ENCODE data around the gene PZP. TPM values are rescaled to one million over a fixed set of nuclear protein-coding genes. Genes with fewer than 3 reads are reported as not detected.
"Not testable (repeated sequence)": the region's sequence is repeated elsewhere in the genome, so short reads cannot be mapped to it uniquely, and the experiment has no call there.

The PZP gene
- total RNA-seq, 1 donor from 2014 or later: 0.07 TPM

DNA sequence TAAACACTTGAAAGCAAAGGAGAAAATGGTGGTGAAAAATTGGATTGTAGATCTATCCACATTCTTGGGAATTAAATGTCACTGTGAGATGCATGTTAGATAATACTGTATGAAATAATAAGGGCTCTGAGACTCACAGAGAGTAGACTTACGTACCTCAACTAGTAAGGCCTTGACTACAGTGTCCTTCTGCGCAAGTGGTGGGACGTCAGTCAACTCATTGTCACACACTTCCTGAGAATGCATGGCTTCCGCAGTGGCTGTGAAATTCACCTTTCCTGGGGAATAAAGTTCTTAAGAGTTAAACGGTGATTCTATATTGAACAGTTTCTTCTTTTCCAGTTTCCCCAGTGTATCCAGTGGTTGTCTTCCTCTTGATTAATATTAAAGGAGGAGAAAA, 32.6 kb upstream of the PZP start:
- Mint-ChIP-seq H3K27ac (no peak overlapping the region), H3K4me3 (no peak overlapping the region), H3K27me3 (peaks cover 36% of the 10 kb centered on the region), H3K36me3 (no peaks in the 10 kb centered on the region), H3K4me1 (ENCODE audit: unreplicated experiment) (no peaks in the 10 kb centered on the region), H3K9me3 (no peaks in the 10 kb centered on the region)
- no peak for DNase-seq (ENCODE audit: extremely low spot score, unreplicated experiment)
- TF ChIP-seq, protein P1, sequence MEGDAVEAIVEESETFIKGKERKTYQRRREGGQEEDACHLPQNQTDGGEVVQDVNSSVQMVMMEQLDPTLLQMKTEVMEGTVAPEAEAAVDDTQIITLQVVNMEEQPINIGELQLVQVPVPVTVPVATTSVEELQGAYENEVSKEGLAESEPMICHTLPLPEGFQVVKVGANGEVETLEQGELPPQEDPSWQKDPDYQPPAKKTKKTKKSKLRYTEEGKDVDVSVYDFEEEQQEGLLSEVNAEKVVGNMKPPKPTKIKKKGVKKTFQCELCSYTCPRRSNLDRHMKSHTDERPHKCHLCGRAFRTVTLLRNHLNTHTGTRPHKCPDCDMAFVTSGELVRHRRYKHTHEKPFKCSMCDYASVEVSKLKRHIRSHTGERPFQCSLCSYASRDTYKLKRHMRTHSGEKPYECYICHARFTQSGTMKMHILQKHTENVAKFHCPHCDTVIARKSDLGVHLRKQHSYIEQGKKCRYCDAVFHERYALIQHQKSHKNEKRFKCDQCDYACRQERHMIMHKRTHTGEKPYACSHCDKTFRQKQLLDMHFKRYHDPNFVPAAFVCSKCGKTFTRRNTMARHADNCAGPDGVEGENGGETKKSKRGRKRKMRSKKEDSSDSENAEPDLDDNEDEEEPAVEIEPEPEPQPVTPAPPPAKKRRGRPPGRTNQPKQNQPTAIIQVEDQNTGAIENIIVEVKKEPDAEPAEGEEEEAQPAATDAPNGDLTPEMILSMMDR (conservative IDR thresholded peaks at IDR 0.05): no peak

DNA sequence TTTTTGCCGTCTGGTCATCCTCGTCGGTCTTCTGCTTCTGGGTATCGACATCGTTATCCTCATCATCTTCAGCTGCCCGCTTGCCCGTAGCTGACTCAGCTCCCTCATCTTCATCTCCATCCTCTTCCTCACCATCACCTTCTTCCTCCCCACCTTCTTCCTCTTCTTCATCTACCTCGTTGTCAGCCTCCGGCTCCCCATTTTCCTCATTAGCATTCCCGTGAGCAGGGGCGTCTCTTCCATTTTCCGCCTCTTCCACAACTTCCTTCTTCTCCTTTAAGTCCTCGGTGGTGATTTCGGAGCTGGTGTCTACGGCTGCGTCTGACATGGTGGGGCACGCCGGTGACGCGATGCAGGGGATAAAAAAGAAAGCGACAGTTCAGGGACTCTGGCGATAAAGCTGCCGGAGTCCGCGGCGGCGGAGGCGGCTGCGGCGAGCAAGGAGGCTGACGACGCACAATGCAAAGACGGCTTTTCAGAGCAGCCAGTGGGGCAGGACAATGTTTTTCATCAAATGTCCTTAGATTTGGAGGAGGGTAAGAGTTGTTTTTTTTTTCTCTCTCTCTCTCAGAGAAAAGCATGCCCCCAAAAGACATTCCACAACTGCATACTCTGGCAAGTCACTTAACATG, 31.9 kb upstream of the PZP start:
- H3K9me3 Mint-ChIP-seq; H3K27ac Mint-ChIP-seq; H3K36me3 Mint-ChIP-seq; DNase-seq (ENCODE audit: extremely low spot score, unreplicated experiment); H3K4me1 Mint-ChIP-seq (ENCODE audit: unreplicated experiment): not testable (repeated sequence)
- peaks cover 40% of the 10 kb centered on the region for H3K27me3 Mint-ChIP-seq
- H3K4me3 Mint-ChIP-seq: peak overlapping the region; percentile 32

DNA sequence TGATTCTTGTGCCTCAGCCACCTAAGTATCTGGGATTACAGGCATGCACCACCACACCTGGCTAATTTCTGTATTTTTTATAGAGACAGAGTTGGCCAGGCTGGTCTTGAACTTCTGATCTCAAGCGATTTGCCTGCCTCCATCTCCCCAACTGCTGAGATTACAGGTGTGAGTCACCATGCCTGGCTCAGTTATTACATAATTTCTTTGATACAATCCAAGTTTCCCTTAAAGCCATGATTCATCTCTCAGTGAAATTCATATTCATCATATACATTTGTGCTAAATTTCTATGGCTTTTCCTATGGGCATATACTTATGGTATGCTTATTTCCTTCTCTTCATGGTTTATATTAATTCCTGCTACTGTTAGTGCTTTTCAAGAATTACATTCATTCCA, 29.1 kb upstream of the PZP start:
- Mint-ChIP-seq H3K4me1 (ENCODE audit: unreplicated experiment) (no peaks in the 10 kb centered on the region), H3K36me3 (no peaks in the 10 kb centered on the region), H3K27me3 (peaks cover 55% of the 10 kb centered on the region), H3K4me3 (no peak overlapping the region), H3K9me3 (no peaks in the 10 kb centered on the region), H3K27ac (no peak overlapping the region)
- TF ChIP-seq, protein P1 (conservative IDR thresholded peaks at IDR 0.05): no peak
- no peak for DNase-seq (ENCODE audit: extremely low spot score, unreplicated experiment)

DNA sequence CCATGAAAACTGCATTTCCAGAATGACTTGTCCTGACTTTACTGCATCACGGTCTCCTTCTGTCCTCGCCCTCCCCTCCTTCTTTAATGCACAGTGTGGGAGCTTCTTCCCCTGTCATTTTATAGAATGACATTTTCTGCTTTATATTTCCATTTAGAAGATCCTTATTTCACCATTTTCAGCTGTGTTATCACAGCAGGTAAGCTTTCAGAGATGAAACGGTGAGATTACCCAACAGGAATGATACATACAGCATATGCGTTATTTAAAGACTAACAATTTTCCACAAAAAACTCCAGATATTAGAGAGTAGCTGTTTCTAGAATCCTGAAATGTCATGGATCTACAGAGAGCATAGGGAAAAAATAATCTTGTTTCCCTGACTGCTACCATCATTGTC, 27.3 kb upstream of the PZP start:
- Mint-ChIP-seq H3K4me3 (no peak overlapping the region), H3K4me1 (ENCODE audit: unreplicated experiment) (no peaks in the 10 kb centered on the region), H3K27me3 (peaks cover 53% of the 10 kb centered on the region), H3K27ac (no peak overlapping the region), H3K9me3 (no peaks in the 10 kb centered on the region), H3K36me3 (no peaks in the 10 kb centered on the region)
- no peak for DNase-seq (ENCODE audit: extremely low spot score, unreplicated experiment)
- TF ChIP-seq, protein P1 (conservative IDR thresholded peaks at IDR 0.05): no peak

DNA sequence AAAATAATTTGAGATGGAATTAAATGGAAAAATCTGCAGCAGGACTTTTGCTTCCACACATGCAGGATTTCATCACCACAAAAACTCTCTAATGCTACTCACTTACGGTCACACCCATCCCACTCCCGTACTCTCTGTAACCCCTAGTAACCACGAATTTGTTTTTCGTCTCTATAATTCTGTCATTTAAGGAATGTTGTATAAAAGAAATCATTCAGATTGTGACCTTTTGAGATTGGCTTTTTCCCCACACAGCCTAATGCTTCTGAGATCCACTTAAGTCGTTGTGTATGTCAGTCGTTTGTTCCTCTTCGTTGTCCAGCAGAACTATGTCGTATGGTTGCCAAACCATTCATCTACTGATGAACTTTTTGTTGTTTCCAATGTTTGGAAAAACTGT, 19.8 kb upstream of the PZP start:
- H3K27ac Mint-ChIP-seq: no peak overlapping the region
- TF ChIP-seq, protein P1 (conservative IDR thresholded peaks at IDR 0.05): no peak
- H3K36me3 Mint-ChIP-seq: peaks cover 4% of the 10 kb centered on the region
- no peak overlapping the region for H3K4me3 Mint-ChIP-seq
- H3K27me3 Mint-ChIP-seq: peaks cover 31% of the 10 kb centered on the region
- no peaks in the 10 kb centered on the region for H3K4me1 Mint-ChIP-seq (ENCODE audit: unreplicated experiment)
- H3K9me3 Mint-ChIP-seq: peaks cover 10% of the 10 kb centered on the region
- DNase-seq (ENCODE audit: extremely low spot score, unreplicated experiment): no peak

DNA sequence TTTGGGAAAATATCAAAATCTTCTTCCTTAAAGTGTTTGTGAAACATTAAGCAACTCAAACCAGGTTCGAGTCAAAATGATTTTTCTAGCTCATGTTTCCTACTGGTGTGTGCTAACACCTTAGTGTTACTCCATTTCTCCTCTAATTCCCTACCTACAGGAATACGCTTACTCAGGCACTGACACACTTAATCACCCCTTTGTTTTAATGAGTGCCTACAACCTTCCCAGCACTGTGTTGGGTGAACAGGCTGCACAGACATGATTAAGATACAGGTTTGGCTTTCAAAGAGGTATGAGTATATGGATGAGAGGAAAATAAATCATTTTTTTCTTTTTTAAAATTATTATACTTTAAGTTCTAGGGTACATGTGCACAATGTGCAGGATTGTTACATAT, 15.6 kb upstream of the PZP start:
- DNase-seq (ENCODE audit: extremely low spot score, unreplicated experiment): no peak
- TF ChIP-seq, protein P1 (conservative IDR thresholded peaks at IDR 0.05): no peak
- no peak overlapping the region for H3K27ac Mint-ChIP-seq
- peaks cover 15% of the 10 kb centered on the region for H3K27me3 Mint-ChIP-seq
- peaks cover 4% of the 10 kb centered on the region for H3K36me3 Mint-ChIP-seq
- H3K9me3 Mint-ChIP-seq: peaks cover 10% of the 10 kb centered on the region
- no peak overlapping the region for H3K4me3 Mint-ChIP-seq
- H3K4me1 Mint-ChIP-seq (ENCODE audit: unreplicated experiment): no peaks in the 10 kb centered on the region

Measured in type B pancreatic cell (in vitro differentiated cells).